ENCODE measurements around the gene CHRM1. TPM values are rescaled to one million over a fixed set of nuclear protein-coding genes. Genes with fewer than 3 reads are reported as not detected.
"Not testable (repeated sequence)": the region's sequence is repeated elsewhere in the genome, so short reads cannot be mapped to it uniquely, and the experiment has no call there.

Gene CHRM1
- polyA plus RNA-seq, 4 donors, result 0.65 to 1.1 TPM; not detected in 2

DNA sequence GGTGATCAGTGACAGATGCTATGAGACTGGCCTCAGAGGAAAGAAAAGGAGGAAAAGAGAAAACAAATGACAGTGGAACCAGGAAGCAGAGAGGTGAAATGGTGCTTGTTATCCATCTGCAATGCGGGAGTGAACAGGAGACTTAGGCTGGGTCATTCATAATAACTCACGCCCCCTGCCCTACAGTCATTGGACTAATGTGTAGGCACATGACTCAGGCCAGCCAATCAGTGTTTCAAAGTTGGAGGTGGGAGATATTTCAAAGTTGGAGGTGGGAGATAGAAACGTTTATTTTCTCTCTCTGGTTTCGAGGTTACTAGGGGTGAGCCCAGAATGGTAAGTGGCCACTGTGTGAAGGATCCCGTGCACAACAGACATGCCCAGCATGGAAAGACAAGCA, 33.3 kb upstream of the CHRM1 start:
- peaks cover 0 to 13% (median 9%) of the 10 kb centered on the region in 3 donors for H3K4me1 ChIP-seq (ENCODE audit: control insufficient read depth in 3 of 3, insufficient read depth in 2 of 3, low read depth in 1 of 3, low read length in 2 of 3)
- no peak overlapping the region for H3K27ac ChIP-seq (ENCODE audit: low read depth in 1 of 3, low read length in 2 of 3)
- FAIRE-seq, result no peak
- no peaks in the 10 kb centered on the region for H3K36me3 ChIP-seq (ENCODE audit: control insufficient read depth in 3 of 3, insufficient read depth in 2 of 3, low read depth in 1 of 3, low read length in 3 of 3)
- H3K4me3 ChIP-seq (ENCODE audit: low read depth in 1 of 3, low read length in 3 of 3), result no peak overlapping the region
- no peaks in the 10 kb centered on the region for H3K27me3 ChIP-seq (ENCODE audit: control insufficient read depth in 3 of 3, insufficient read depth in 3 of 3, low read length in 3 of 3)
- no peak for DNase-seq
- WGBS, 3 donors, result 78 to 84% (median 79%) methylated on average over 5 of the region's 5 CpGs
- no peaks in the 10 kb centered on the region for H3K9me3 ChIP-seq (ENCODE audit: control insufficient read depth in 2 of 2, insufficient read depth in 1 of 2, low read depth in 1 of 2, low read length in 1 of 2)

DNA sequence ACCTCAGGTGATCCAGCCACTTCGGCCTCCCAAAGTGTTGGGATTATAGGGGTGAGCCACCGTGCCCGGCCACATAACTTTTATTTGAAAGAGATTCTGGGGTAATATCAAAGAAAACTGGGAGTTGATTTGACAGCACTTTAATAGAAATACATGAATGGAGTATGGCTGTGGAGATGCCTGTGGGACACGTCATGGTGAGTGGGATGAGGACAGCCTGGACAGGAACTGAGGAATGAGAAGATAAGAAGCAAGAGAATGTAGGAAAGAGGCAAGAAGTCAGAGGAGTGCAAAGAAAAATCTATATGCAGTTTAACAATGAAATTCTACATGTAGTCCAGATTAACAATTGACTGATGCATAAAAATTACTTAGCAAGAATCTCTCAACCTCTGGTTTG, 32.6 kb upstream of the CHRM1 start:
- H3K4me1 ChIP-seq (ENCODE audit: control insufficient read depth in 3 of 3, insufficient read depth in 2 of 3, low read depth in 1 of 3, low read length in 2 of 3), result peaks cover 0 to 7% (median 2%) of the 10 kb centered on the region in 3 donors
- no peaks in the 10 kb centered on the region for H3K9me3 ChIP-seq (ENCODE audit: control insufficient read depth in 2 of 2, insufficient read depth in 1 of 2, low read depth in 1 of 2, low read length in 1 of 2)
- H3K36me3 ChIP-seq (ENCODE audit: control insufficient read depth in 3 of 3, insufficient read depth in 2 of 3, low read depth in 1 of 3, low read length in 3 of 3), result no peaks in the 10 kb centered on the region
- 87 to 93% (median 91%) methylated on average over 4 of the region's 4 CpGs for WGBS, 3 donors
- no peak overlapping the region for H3K4me3 ChIP-seq (ENCODE audit: low read depth in 1 of 3, low read length in 3 of 3)
- DNase-seq, result no peak
- no peak overlapping the region for H3K27ac ChIP-seq (ENCODE audit: low read depth in 1 of 3, low read length in 2 of 3)
- no peak for FAIRE-seq
- H3K27me3 ChIP-seq (ENCODE audit: control insufficient read depth in 3 of 3, insufficient read depth in 3 of 3, low read length in 3 of 3), result no peaks in the 10 kb centered on the region

- DNase-seq (no peak), FAIRE-seq (no peak)
- Histone ChIP-seq H3K4me3 (ENCODE audit: low read depth in 1 of 3, low read length in 3 of 3) (no peak overlapping the region), H3K27ac (ENCODE audit: low read depth in 1 of 3, low read length in 2 of 3) (no peak overlapping the region), H3K27me3 (ENCODE audit: control insufficient read depth in 3 of 3, insufficient read depth in 3 of 3, low read length in 3 of 3) (no peaks in the 10 kb centered on the region), H3K4me1 (ENCODE audit: control insufficient read depth in 3 of 3, insufficient read depth in 2 of 3, low read depth in 1 of 3, low read length in 2 of 3) (no peaks in the 10 kb centered on the region), H3K36me3 (ENCODE audit: control insufficient read depth in 3 of 3, insufficient read depth in 2 of 3, low read depth in 1 of 3, low read length in 3 of 3) (no peaks in the 10 kb centered on the region), H3K9me3 (ENCODE audit: control insufficient read depth in 2 of 2, insufficient read depth in 1 of 2, low read depth in 1 of 2, low read length in 1 of 2) (no peaks in the 10 kb centered on the region)
- 77 to 80% (median 79%) methylated on average over 7 of the region's 7 CpGs for WGBS, 3 donors
Observed at GRCh38 chr11:62948765-62949320, 27.7 kb upstream of the CHRM1 start.

DNA sequence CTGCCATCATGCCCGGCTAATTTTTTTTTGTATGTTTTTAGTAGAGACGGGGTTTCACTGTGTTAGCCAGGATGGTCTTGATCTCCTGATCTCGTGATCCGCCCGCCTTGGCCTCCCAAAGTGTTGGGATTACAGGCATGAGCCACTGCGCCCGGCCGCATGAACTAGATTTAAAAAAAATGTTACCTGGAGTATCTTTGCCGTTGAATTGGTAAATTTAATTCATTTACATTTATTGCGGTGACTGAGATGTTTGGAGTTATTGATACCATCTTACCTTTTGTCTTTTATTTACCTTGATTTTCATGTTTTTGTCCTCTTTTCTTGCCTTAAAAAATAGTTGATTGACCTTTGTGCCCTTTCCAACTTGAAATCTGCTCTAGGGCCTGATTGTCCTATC, 24.4 kb upstream of the CHRM1 start:
- not testable (repeated sequence) for H3K9me3 ChIP-seq (ENCODE audit: control insufficient read depth in 2 of 2, insufficient read depth in 1 of 2, low read depth in 1 of 2, low read length in 1 of 2); H3K4me1 ChIP-seq (ENCODE audit: control insufficient read depth in 3 of 3, insufficient read depth in 2 of 3, low read depth in 1 of 3, low read length in 2 of 3); H3K27me3 ChIP-seq (ENCODE audit: control insufficient read depth in 3 of 3, insufficient read depth in 3 of 3, low read length in 3 of 3); H3K36me3 ChIP-seq (ENCODE audit: control insufficient read depth in 3 of 3, insufficient read depth in 2 of 3, low read depth in 1 of 3, low read length in 3 of 3); H3K27ac ChIP-seq (ENCODE audit: low read depth in 1 of 3, low read length in 2 of 3); H3K4me3 ChIP-seq (ENCODE audit: low read depth in 1 of 3, low read length in 3 of 3); DNase-seq; FAIRE-seq
- 95 to 97% (median 95%) methylated on average over 10 of the region's 10 CpGs for WGBS, 3 donors

DNA sequence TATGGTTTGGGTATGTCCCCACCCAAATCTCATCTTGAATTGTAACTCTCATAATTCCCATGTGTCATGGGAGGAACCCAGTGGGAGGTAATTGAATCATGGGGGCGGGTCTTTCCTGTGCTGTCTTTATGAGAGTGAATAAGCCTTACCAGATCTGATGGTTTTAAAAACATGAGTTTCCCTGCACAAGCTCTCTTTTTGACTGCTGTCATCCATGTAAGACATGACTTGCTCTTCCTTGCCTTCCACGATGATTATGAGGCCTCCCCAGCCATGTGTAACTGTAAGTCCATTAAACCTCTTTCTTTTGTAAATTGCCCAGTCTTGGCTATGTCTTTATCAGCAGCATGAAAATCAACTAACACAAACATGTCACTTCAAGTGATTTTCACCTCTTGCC, 16.4 kb upstream of the CHRM1 start:
- not testable (repeated sequence) for H3K4me3 ChIP-seq (ENCODE audit: low read depth in 1 of 3, low read length in 3 of 3); H3K4me1 ChIP-seq (ENCODE audit: control insufficient read depth in 3 of 3, insufficient read depth in 2 of 3, low read depth in 1 of 3, low read length in 2 of 3); H3K36me3 ChIP-seq (ENCODE audit: control insufficient read depth in 3 of 3, insufficient read depth in 2 of 3, low read depth in 1 of 3, low read length in 3 of 3); H3K9me3 ChIP-seq (ENCODE audit: control insufficient read depth in 2 of 2, insufficient read depth in 1 of 2, low read depth in 1 of 2, low read length in 1 of 2); FAIRE-seq; H3K27ac ChIP-seq (ENCODE audit: low read depth in 1 of 3, low read length in 2 of 3); DNase-seq; H3K27me3 ChIP-seq (ENCODE audit: control insufficient read depth in 3 of 3, insufficient read depth in 3 of 3, low read length in 3 of 3)
- WGBS, 3 donors, result 73 to 85% (median 77%) methylated on average over 2 of the region's 2 CpGs

DNA sequence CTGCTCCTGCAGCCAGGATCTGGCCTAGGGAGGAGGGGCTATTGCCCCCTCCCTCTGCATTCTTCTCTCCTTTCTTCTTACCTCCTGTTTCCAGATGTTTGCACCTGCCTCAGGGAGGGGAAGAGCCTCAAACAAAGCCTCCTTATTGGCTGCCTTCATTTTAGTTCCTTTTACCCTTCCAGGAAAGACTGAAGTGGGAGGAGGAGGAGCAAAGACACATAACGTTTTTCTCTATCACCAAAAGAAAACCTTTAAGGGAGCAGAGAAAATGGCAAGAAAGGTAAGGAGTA, 13.3 kb upstream of the CHRM1 start:
- peaks cover 0 to 7% (median 2%) of the 10 kb centered on the region in 3 donors for H3K27me3 ChIP-seq (ENCODE audit: control insufficient read depth in 3 of 3, insufficient read depth in 3 of 3, low read length in 3 of 3)
- DNase-seq (no peak), FAIRE-seq (no peak)
- 20 to 23% (median 22%) methylated on average over 1 of the region's 1 CpG for WGBS, 3 donors
- H3K36me3 ChIP-seq (ENCODE audit: control insufficient read depth in 3 of 3, insufficient read depth in 2 of 3, low read depth in 1 of 3, low read length in 3 of 3), result no peaks in the 10 kb centered on the region
- H3K4me3 ChIP-seq (ENCODE audit: low read depth in 1 of 3, low read length in 3 of 3), result no peak overlapping the region
- no peaks in the 10 kb centered on the region for H3K9me3 ChIP-seq (ENCODE audit: control insufficient read depth in 2 of 2, insufficient read depth in 1 of 2, low read depth in 1 of 2, low read length in 1 of 2)
- H3K4me1 ChIP-seq (ENCODE audit: control insufficient read depth in 3 of 3, insufficient read depth in 2 of 3, low read depth in 1 of 3, low read length in 2 of 3), result peaks cover 0 to 2% (median 0%) of the 10 kb centered on the region in 3 donors
- H3K27ac ChIP-seq (ENCODE audit: low read depth in 1 of 3, low read length in 2 of 3), result no peak overlapping the region

- Histone ChIP-seq H3K36me3 (ENCODE audit: control insufficient read depth in 3 of 3, insufficient read depth in 2 of 3, low read depth in 1 of 3, low read length in 3 of 3) (no peaks in the 10 kb centered on the region), H3K27ac (ENCODE audit: low read depth in 1 of 3, low read length in 2 of 3) (no peak overlapping the region), H3K4me3 (ENCODE audit: low read depth in 1 of 3, low read length in 3 of 3) (no peak overlapping the region), H3K27me3 (ENCODE audit: control insufficient read depth in 3 of 3, insufficient read depth in 3 of 3, low read length in 3 of 3) (peaks cover 0 to 7% (median 3%) of the 10 kb centered on the region in 3 donors), H3K9me3 (ENCODE audit: control insufficient read depth in 2 of 2, insufficient read depth in 1 of 2, low read depth in 1 of 2, low read length in 1 of 2) (no peaks in the 10 kb centered on the region), H3K4me1 (ENCODE audit: control insufficient read depth in 3 of 3, insufficient read depth in 2 of 3, low read depth in 1 of 3, low read length in 2 of 3) (peaks cover 0 to 2% (median 0%) of the 10 kb centered on the region in 3 donors)
- DNase-seq, result no peak
- FAIRE-seq, result no peak
- WGBS, 3 donors, result 68 to 85% (median 81%) methylated on average over 3 to 5 of the region's 5 CpGs
Observed at GRCh38 chr11:62933750-62934495, 12.8 kb upstream of the CHRM1 start.

DNA sequence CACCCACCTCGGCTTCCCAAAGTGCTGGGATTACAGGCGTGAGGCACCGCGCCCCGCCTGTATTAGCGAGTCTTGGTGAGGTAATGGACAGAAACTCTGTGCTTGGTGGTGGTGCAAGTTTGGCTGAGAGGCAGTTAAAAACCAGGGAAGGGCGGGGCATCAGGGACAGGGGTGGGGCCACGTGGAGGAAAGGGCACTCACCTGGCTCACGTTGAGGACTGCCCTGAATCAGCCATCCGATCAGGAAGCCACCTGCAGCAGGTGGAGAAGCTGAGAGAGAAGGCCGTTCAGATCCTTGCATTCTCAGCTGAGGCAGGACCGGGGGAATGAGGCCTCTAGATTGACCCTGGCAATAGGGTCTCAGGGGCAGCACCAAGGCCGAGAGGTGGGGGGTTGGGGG, 12.1 kb upstream of the CHRM1 start:
- peak in 1 of 2 donors; percentile 40 for DNase-seq
- no peaks in the 10 kb centered on the region for H3K9me3 ChIP-seq (ENCODE audit: control insufficient read depth in 2 of 2, insufficient read depth in 1 of 2, low read depth in 1 of 2, low read length in 1 of 2)
- 44 to 72% (median 55%) methylated on average over 13 of the region's 13 CpGs for WGBS, 3 donors

More for the DNA sequence above, 12.1 kb upstream of the CHRM1 start:
- FAIRE-seq, result no peak
- Histone ChIP-seq H3K27ac (ENCODE audit: low read depth in 1 of 3, low read length in 2 of 3) (no peak overlapping the region), H3K27me3 (ENCODE audit: control insufficient read depth in 3 of 3, insufficient read depth in 3 of 3, low read length in 3 of 3) (peaks cover 0 to 10% (median 6%) of the 10 kb centered on the region in 3 donors), H3K4me3 (ENCODE audit: low read depth in 1 of 3, low read length in 3 of 3) (no peak overlapping the region), H3K36me3 (ENCODE audit: control insufficient read depth in 3 of 3, insufficient read depth in 2 of 3, low read depth in 1 of 3, low read length in 3 of 3) (no peaks in the 10 kb centered on the region), H3K4me1 (ENCODE audit: control insufficient read depth in 3 of 3, insufficient read depth in 2 of 3, low read depth in 1 of 3, low read length in 2 of 3) (peaks cover 0 to 2% (median 0%) of the 10 kb centered on the region in 3 donors)

Measured in small intestine (tissue), 7 donors.